CD4-positive, alpha-beta T cell treated with Interleukin-15 for 4 hours (primary cell): Measurements from ENCODE around the gene GFPT1.

Source experiments
- DNase-seq: peaks from one replicate; pipeline ENCODE4 v3.0.0-alpha.2; 2020; ENCODE audit warnings: low spot score

Gene GFPT1

GRCh38 chr2:69316550-69316949 lies 70.5 kb downstream of the GFPT1 start:
- no peak for DNase-seq

GRCh38 chr2:69315160-69315761 lies 71.8 kb downstream of the GFPT1 start:
- DNase-seq = no peak

DNA sequence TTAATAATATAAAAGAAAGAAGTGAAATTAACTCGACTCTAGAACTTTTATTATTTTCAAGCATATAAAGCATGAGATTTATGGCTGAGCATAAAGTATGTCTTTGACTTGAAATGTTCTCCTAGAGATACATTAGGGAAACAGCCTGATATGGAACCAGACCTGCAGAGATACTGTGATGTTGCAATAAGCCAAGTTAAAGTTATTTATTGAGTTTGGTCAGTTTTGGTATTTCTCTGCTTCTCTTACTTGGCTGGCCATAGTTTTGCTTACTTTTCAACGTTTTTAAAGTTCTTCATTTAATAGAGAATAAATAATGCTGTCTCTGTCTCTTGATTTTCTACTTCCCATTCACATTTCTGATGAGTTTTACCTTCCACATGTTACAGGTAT lies 76.0 kb downstream of the GFPT1 start:
- DNase-seq = no peak

- no peak for DNase-seq
Observed at GRCh38 chr2:69310111-69311023, 76.7 kb downstream of the GFPT1 start.

DNA sequence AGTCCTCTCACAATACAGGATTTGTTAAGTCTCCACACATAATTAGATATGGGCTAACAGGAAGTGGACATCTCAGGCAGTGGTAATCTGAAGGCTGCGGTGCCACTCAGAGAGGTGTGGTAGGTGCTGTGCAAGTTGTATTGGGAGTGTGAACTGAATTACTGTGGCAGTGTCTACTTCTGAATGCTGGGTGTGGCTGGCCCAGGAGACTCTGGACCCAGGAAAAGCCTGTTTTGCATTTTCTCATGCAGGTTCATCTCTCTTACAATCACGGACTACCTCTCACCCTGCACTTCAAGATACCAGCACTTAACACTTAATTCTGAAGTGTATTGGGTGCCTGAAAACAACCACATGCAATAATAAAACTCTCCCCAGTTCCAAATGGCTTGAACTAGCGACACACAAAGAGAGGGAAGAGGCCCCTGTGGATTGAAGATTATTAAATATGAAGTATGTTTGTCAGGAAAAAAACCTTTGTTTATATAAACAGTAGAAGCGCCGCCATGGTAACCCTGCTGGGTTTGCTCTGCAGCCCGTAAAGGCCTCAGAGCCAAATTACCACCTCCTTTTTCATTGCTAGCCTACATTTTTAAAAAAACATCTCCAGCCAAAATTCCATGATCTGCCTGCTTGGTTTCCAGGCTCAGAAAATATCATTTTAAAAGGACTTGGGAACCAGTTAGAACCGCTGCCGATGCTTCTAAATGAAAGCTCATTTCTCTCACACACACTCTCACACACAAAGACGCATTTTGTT lies 77.5 kb downstream of the GFPT1 start:
- DNase-seq = peak; percentile 10

- no peak for DNase-seq
Observed at GRCh38 chr2:69308338-69308737, 78.7 kb downstream of the GFPT1 start.

- DNase-seq = no peak
Observed at GRCh38 chr2:69307579-69308064, 79.4 kb downstream of the GFPT1 start.

GRCh38 chr2:69306822-69307578 lies 80.0 kb downstream of the GFPT1 start:
- peak; percentile 53 for DNase-seq

DNA sequence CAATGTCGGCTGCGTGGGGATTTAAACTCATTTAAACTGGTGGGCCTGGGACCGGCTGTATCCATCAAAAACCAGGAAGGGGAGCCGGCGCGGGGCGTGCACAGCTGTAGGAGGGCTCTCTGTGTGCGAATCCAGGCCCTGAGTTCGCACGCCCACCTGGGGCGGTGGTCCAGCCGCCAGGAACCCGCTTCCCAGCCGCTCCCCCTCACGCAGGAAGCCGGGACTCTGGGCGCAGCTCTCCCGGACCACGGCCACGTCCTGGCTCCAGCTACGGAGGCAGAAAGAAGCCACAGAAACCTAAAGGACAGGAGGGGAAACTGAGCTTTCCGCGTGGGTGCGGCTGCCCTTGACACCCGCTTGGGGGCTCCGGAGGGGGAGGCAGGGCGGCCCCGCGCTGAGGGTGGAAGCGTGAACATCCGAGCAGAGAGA lies 80.6 kb downstream of the GFPT1 start:
- no peak for DNase-seq

DNA sequence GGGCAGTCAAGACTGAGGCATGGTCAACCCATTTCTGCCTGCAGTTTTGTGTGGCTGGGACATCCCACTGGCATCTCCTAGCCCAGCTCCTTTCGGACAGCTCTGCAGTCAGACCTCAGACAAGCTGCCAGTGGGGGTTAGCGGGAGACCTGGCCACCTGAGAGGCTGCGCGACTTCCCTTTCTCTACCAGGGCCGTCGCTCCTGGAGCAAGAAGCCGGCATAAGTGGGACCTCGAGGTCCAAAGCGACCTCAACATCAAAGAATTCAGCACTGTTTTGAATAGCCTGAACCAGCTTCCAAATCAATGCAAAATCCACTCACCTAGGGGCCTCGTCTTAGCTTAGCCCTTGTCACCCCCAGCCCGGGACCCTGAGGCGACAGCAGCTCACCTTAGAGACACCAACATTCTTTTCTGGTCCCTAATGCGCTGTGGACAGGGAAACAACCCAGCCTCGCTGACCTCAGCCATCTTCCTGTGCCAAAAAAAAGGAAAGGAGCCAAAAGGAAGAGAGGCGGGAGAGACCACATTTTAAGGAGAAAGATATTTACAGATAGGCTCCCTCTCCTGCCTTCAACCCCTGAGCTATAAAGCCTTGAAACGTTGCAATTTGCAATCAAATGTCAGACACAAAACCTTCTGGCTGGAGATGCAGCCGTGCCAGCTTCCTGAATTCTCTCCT lies 81.2 kb downstream of the GFPT1 start:
- no peak for DNase-seq

GRCh38 chr2:69305166-69305565 lies 81.9 kb downstream of the GFPT1 start:
- DNase-seq = no peak

GRCh38 chr2:69304656-69305055 lies 82.4 kb downstream of the GFPT1 start:
- DNase-seq = no peak

- no peak for DNase-seq
Observed at GRCh38 chr2:69300650-69301049, 86.4 kb downstream of the GFPT1 start.

- DNase-seq = no peak
Observed at GRCh38 chr2:69299772-69300516, 87.1 kb downstream of the GFPT1 start.

GRCh38 chr2:69298862-69299261 lies 88.2 kb downstream of the GFPT1 start:
- no peak for DNase-seq

DNA sequence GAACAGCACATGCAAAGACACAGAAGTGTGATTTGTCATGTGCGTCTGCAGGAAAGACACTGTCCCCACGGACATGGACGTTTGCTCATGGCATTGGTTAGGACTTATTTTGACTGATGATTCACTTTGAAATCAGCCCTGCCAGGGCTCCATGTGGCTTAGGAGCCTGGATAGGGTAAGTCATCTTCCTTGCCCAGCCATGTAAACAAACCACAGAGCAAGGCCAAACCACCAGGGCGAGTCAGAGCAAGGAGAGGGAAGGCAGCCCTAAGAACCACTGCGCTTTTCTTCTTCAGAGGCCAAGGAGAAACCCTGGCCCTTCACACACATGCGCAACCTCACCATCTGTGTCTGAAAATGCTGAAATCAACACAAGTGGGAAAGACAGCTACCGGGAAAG lies 88.8 kb downstream of the GFPT1 start:
- no peak for DNase-seq

- DNase-seq = no peak
Observed at GRCh38 chr2:69297216-69297615, 89.8 kb downstream of the GFPT1 start.

DNA sequence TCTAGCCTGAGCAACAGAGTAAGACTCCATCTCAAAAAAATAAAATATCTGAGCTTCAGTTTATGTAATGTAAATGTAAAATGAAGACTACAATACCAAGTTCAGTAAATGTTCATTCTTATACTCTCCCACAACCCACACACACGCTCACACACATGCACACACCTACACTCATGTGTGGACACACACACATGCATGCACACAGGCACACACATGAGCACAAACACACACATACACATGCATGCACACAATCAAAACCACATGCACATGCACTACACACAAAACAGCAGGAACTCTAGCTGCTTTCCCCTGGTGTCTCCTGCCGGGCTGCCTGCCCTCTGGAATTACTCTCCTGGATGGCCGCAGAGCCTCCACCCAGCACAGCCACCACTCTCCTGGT lies 90.6 kb downstream of the GFPT1 start:
- no peak for DNase-seq

GRCh38 chr2:69292256-69292655 lies 94.8 kb downstream of the GFPT1 start:
- no peak for DNase-seq

DNA sequence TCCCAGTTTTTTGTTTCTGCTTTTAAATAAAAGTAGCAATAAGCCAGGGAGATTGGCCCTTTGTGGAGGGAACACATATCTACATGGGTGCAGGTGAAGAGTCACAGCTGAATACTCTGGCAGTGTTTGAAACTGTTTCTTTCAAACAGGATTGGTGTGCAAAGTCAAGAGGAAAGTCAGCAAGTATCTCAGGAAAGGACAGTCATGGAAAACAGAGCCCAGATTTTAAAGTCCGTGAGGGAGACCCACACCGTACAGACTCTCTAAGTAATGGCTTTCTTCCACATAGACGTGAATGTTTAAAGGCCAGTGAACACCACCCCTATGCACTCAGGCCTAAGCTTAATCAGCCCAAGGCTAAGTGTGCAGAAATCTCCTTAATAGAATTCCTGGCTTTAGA lies 95.3 kb downstream of the GFPT1 start:
- no peak for DNase-seq
